Ureter (tissue), 1 donor: ENCODE data around the gene TPR. TPM values are rescaled to one million over a fixed set of nuclear protein-coding genes. Genes with fewer than 3 reads are reported as not detected.
"Not testable (repeated sequence)": the region's sequence is repeated elsewhere in the genome, so short reads cannot be mapped to it uniquely, and the experiment has no call there.

Source experiments
- DNase-seq: peaks from one replicate; pipeline ENCODE4 v3.0.0-alpha.2; 2020; ENCODE audit warnings: low spot score
- total RNA-seq: library from RNA; stranded (reverse); gene quantifications from one replicate; pipeline ENCODE4 v1.2.4, GENCODE V29; 2023
- donor health status: DM: yes; HTN: yes; CAD: no.

TPR gene
- 121 TPM for total RNA-seq

GRCh38 chr1:186375152-186375928 is at the start of gene TPR, which contains the start of gene ODR4:
Gene TPR, minus strand, starts transcription at chr1:186375253. Its CDS starts 225 bp downstream, at chr1:186375028.
Gene ODR4, plus strand, starts transcription at chr1:186375838. Its CDS starts 3,948 bp downstream, at chr1:186379786.
- DNase-seq: peak; percentile 98

- DNase-seq: no peak
Measured at GRCh38 chr1:186424539-186424938, 49.5 kb upstream of the TPR start.

DNA sequence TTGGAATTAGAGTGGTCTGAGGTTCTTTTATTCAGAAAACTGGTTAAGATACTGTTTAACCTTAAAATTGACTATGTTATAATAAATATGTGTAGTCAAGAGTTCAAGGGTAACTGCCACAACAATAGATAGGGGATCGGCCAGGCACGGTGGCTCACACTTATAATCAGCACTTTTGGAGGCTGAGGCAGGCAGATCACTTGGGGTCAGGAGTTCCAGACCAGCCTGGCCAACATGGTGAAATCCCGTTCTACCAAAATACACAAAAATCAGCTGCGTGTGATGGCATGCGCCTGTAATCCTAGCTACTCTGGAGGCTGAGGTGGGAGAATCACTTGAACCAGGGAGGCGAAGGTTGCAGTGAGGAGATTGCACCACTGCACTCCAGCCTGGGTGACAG is 46.4 kb upstream of the TPR start:
- no peak for DNase-seq

GRCh38 chr1:186420923-186421322 is 45.9 kb upstream of the TPR start:
- DNase-seq: no peak

DNA sequence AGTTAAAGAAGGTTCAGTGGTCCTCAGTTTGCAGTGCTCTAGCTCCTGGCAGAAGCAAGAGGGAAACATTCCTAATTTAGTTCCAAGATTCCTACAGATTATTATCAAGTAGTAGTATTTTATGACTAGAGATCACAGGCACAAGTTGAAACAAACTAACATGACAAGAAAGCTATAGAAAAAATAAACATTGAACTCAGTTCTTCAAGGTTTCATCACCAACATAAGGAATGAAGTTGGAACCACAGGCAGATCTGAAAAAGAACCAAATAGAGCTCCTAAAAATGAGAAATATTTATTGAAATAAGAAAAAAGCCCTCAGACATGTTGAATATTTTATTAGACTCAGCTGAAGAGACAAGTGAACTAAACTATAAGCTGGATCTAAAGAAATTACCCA is 45.3 kb upstream of the TPR start:
- DNase-seq: no peak

DNA sequence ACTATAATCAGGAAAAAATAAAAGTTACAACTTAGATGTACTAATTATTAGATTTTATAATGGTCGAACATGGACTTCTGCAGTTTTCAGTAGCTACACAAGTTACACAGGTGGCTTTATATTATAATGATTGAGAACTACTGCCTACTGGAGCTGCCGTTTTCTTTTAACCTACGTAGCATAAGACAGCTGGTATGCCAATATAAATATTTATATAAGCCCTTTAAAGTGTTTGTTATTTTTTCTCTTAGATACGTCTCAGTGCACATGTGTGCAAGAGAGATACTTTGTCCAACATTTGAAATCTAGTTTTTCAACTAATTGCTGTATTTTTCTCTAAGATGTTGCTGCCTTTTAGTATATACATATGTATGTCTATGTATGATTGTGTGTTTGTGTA is 43.5 kb upstream of the TPR start:
- DNase-seq: no peak

- DNase-seq: no peak
Measured at GRCh38 chr1:186413319-186413718, 38.3 kb upstream of the TPR start.

- no peak for DNase-seq
Measured at GRCh38 chr1:186409091-186409490, 34.0 kb upstream of the TPR start.

DNA sequence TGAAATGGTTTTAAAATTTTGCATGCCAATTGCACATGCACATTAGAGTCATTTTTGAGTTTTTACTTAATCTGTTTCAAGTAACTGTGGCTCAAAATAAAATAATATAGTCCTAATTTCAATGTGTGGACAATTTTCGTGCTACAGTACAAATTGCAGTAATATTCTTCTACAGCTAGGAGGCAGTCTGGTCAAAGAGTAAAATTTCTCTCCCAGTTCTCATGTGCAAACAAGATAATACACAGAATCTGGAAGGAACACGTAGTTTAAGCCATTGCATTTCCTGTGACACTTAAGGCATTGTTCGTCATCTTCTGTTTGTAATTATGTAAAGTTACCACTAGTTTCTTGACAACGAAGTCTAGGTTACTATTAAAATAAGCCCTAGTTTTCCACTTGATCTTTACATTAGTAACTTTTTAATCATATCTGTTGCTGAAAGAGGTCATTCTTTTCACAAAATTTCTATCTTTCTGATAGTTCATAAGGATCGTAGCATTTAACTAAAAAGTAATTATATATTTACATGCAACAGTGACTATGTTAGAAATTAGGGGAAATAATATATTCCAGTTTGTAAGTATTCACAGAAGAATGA is 29.5 kb upstream of the TPR start:
- no peak for DNase-seq

DNA sequence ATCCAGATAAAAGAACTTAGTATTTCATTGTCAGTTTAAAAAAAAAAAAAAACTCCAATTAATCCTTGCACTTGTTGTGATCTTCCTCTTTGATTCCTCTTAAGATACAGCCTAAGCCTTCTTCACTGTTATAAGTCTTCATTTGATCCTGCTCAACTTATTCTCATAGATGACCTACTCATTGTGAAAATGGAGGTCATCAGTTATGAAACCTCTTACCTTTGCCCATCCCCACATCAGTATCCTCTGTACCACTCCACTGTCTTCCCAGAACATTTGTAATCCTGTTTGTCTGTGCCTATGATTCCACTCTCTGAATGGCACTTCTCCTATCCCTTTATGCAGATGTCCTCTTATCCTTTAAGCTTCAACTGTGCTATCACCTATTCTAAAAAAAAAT is 28.6 kb upstream of the TPR start:
- DNase-seq: no peak

- DNase-seq: not testable (repeated sequence)
Measured at GRCh38 chr1:186401446-186401845, 26.4 kb upstream of the TPR start.

- DNase-seq: not testable (repeated sequence)
Measured at GRCh38 chr1:186392711-186393110, 17.7 kb upstream of the TPR start.

- no peak for DNase-seq
Measured at GRCh38 chr1:186391841-186392240, 16.8 kb upstream of the TPR start.

DNA sequence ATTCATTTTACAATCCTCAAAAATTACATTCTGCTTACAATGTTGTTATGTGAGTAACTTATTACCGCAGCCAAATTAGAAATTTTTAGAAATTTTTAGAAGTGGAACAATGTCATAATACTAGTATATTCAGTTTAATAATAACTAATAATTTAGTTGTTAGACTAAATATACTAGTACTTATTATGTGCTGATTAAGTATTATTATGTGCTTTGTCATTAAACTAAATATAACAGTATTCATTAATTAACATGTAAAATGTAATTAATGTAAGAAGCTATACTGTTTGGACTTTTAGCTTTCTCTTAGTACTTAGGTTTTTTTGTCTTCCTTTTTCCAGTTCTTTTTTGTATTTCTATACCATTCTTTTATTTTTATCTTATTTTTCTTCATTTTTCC is 15.9 kb upstream of the TPR start:
- no peak for DNase-seq

GRCh38 chr1:186386725-186387383 is 11.8 kb upstream of the TPR start:
- no peak for DNase-seq

DNA sequence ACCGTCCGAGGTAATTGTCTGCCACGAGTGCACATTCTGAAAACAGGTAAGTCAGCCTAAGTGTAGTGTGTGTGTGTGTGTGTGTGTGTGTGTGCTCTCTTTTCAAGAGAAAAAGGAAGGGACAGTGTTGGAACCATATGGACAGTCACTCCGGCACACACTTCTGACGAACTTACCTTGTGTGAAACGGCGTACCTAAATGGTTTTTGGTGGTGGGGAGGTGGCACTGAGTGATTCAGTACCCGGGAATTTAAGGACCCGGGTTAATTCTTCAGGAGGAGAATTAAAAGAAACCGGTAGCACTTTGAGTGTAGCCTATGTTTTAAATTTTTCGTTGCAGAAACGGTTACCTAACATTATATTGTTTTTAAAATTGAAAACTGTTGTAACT is 871 bp upstream of the TPR start:
- no peak for DNase-seq

GRCh38 chr1:186374303-186375151 is 526 bp downstream of the TPR start:
- DNase-seq: peak; percentile 48

DNA sequence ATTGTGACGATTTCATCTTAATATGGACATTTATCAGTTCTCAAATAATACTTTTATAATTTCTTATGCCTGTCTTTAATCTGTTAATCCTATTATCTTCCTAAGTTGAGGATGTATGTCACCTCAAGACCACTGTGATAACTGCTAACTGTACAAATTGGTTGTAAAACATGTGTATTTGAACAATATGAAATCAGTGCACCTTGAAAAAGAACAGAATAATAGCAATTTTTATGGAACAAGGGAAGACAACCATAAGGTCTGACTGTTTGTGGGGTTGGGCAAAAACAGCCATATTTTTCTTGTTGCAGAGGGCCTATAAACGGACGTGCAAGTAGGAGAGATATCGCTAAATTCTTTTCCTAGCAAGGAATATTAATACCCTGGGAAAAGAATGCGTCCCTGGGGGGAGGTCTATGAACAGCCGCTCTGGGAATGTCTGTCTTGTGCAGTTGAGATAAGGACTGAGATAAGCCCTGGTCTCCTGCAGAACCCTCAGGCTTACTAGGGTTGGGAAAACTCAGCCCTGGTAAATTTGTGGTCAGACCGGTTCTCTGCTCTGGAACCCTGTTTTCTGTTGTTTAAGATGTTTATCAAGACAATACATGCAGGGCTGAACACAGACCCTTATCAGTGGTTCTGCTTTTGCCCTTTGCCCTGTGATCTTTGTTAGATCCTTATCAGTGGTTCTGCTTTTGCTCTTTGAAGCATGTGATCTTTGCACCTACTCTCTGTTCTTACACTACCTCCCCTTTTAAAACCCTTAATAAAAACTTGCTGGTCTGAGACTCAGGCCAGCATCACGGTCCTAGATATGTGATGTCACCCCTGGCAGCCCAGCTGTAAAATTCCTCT is 27.0 kb downstream of the TPR start:
- not testable (repeated sequence) for DNase-seq

DNA sequence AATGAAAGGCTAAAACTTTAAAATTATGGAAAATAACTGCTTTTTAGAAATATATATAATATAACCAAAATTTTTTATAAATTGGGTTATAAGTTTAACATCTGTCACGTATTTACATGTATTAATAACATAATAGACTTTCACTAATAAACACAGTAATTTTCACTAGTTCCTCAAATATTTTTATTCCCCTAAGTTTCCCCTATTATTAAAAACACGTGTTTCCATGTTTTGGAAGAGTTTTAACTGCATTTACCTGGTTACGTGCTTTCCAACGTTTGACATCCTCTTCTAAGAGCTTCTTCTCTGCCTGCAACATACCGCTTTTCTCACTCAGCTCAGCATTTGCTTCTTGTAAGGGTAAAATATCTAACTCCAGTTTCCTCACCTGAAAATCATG is 34.3 kb downstream of the TPR start:
- no peak for DNase-seq

DNA sequence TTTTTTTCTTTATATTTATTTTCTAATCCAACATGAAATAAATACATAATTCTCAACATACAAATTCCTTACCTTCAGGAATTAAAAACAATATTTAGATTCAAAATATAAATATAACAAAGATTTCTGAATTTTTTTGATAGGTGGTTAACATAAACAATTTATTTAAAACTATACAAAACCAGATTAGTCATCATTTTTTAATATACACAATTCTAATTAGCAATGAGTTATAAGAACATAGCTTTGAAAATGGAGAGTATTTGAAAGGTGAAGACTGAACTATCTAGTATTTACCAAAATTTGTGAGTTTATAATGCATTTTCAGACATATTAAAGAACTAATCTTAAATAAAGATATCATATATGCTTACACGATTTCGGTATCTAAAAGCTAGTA is 37.5 kb downstream of the TPR start:
- no peak for DNase-seq

- DNase-seq: no peak
Measured at GRCh38 chr1:186330758-186331157, 44.3 kb downstream of the TPR start.
